IMR-90 (cell line): Measurements from ENCODE around the gene CUL4A. TPM values are rescaled to one million over a fixed set of nuclear protein-coding genes. Genes with fewer than 3 reads are reported as not detected.

ENCODE experiments used
- ATAC-seq: fragments of 200-7000 bp; cut with Tn5 transposase; 2 replicates; pipeline ENCODE4 v1.9.1; 2020; ENCODE audit warnings: low read depth, mild to moderate bottlenecking, moderate library complexity
- BruUV-seq: library from RNA; stranded (reverse); fragments of 400-500 nt; replicated peaks from 2 replicates; lab custom pipeline; 2021; lab: Mats Ljungman, UMichigan
- CTCF ChIA-PET: fragments of 300-600 bp; formaldehyde crosslinking; extraction: SDS; loops from one replicate; lab custom pipeline; 2021; ENCODE audit warnings: antibody characterized with exemption; lab: Yijun Ruan, JAX
- POLR2A ChIA-PET: fragments of 300-600 bp; sonication (Branson Sonifier 250); formaldehyde crosslinking; loops from one replicate; lab custom pipeline; 2022; ENCODE audit warnings: antibody characterized with exemption; ENCODE audit not compliant: unreplicated experiment; lab: Charles Lee
- DNase-seq: peaks from one replicate; pipeline ENCODE4 v3.0.0; 2013
- H2AFZ ChIP-seq: replicated peaks from 2 replicates; pipeline ENCODE3; 2013; ENCODE audit warnings: low read length, mild to moderate bottlenecking; ENCODE audit not compliant: poor library complexity
- H2AK5ac ChIP-seq: 2 replicates; pipeline ENCODE4 v1.6.1; 2013; ENCODE audit warnings: low read depth, low read length, inconsistent platforms
- H2AK9ac ChIP-seq: replicated peaks from 2 replicates; pipeline ENCODE3; 2013; ENCODE audit warnings: mild to moderate bottlenecking, low read depth, low read length, moderate library complexity; ENCODE audit not compliant: poor library complexity
- H2BK120ac ChIP-seq: 2 replicates; pipeline ENCODE4 v1.6.1; 2013; ENCODE audit warnings: low read depth, low read length, inconsistent platforms
- H2BK15ac ChIP-seq: 3 replicates; pipeline ENCODE4 v1.6.1; 2013; ENCODE audit warnings: low read depth, low read length, inconsistent platforms
- H2BK20ac ChIP-seq: 2 replicates; pipeline ENCODE4 v1.6.1; 2013; ENCODE audit warnings: low read depth, mild to moderate bottlenecking, inconsistent platforms, low read length, moderate library complexity
- H2BK5ac ChIP-seq: 2 replicates; pipeline ENCODE4 v1.6.1; 2013; ENCODE audit warnings: mild to moderate bottlenecking, low read depth, low read length, inconsistent platforms; ENCODE audit not compliant: poor library complexity, severe bottlenecking
- H3K14ac ChIP-seq: replicated peaks from 2 replicates; pipeline ENCODE4 v1.6.1; 2013; ENCODE audit warnings: low read depth, low read length, inconsistent platforms
- H3K18ac ChIP-seq: 2 replicates; pipeline ENCODE4 v1.6.1; 2013; ENCODE audit warnings: low read depth, low read length, control low read depth
- H3K23ac ChIP-seq: 2 replicates; pipeline ENCODE4 v1.6.1; 2013; ENCODE audit warnings: low read depth, low read length, inconsistent platforms
- H3K27ac ChIP-seq: 2 replicates; pipeline ENCODE4 v1.5.1; 2013; ENCODE audit warnings: mild to moderate bottlenecking, control low read depth, low read length; ENCODE audit not compliant: insufficient read depth
- H3K27me3 ChIP-seq: 2 replicates; pipeline ENCODE4 v1.6.1; 2013; ENCODE audit warnings: low read length; ENCODE audit not compliant: control insufficient read depth, insufficient read depth
- H3K36me3 ChIP-seq: 2 replicates; pipeline ENCODE4 v1.6.1; 2013; ENCODE audit warnings: low read length, mixed read lengths; ENCODE audit not compliant: control insufficient read depth, insufficient read depth
- H3K4ac ChIP-seq: 2 replicates; pipeline ENCODE4 v1.6.1; 2013; ENCODE audit warnings: low read depth, low read length, inconsistent platforms
- H3K4me1 ChIP-seq: 2 replicates; pipeline ENCODE4 v1.6.1; 2013; ENCODE audit warnings: low read length, mixed read lengths; ENCODE audit not compliant: control insufficient read depth, insufficient read depth
- H3K4me2 ChIP-seq: 2 replicates; pipeline ENCODE4 v1.6.1; 2013; ENCODE audit warnings: low read depth, mild to moderate bottlenecking, control low read depth, low read length, moderate library complexity
- H3K4me3 ChIP-seq: 2 replicates; pipeline ENCODE4 v1.5.1; 2013; ENCODE audit warnings: low read depth, mild to moderate bottlenecking, control low read depth, low read length, moderate library complexity; ENCODE audit not compliant: insufficient read depth
- H3K56ac ChIP-seq: 2 replicates; pipeline ENCODE4 v1.6.1; 2013; ENCODE audit warnings: low read length, inconsistent platforms; ENCODE audit not compliant: insufficient read depth; ENCODE audit errors: extremely low read depth
- H3K79me1 ChIP-seq, 2 experiments: 2 replicates each; pipeline ENCODE4 v1.6.1; 2013; ENCODE audit warnings: low read length in 2 of 2, inconsistent platforms in 1 of 2, low read depth in 1 of 2
- H3K9ac ChIP-seq: 2 replicates; pipeline ENCODE4 v1.6.1; 2013; ENCODE audit warnings: low read depth, low read length, control low read depth
- H3K9me1 ChIP-seq: 2 replicates; pipeline ENCODE4 v1.6.1; 2013; ENCODE audit warnings: low read length, inconsistent platforms; ENCODE audit not compliant: insufficient read depth
- H3K9me3 ChIP-seq: 2 replicates; pipeline ENCODE4 v1.6.1; 2013; ENCODE audit warnings: low read length; ENCODE audit not compliant: control insufficient read depth, insufficient read depth
- H4K20me1 ChIP-seq: 2 replicates; pipeline ENCODE4 v1.6.1; 2013; ENCODE audit warnings: low read length, inconsistent platforms; ENCODE audit not compliant: insufficient read depth
- H4K5ac ChIP-seq: 2 replicates; pipeline ENCODE4 v1.6.1; 2013; ENCODE audit warnings: mild to moderate bottlenecking, low read depth, low read length, control low read depth
- H4K8ac ChIP-seq, 2 experiments: 2 replicates each; pipeline ENCODE4 v1.6.1; 2013; ENCODE audit warnings: low read depth in 2 of 2, low read length in 2 of 2, control low read depth in 1 of 2, inconsistent platforms in 1 of 2
- H4K91ac ChIP-seq: 2 replicates; pipeline ENCODE4 v1.6.1; 2013; ENCODE audit warnings: low read depth, low read length, inconsistent platforms; ENCODE audit not compliant: insufficient read depth
- BHLHE40 ChIP-seq: fragments of 150-350 bp; IDR thresholded peaks from 2 replicates; pipeline ENCODE4 v1.6.1; 2016; ENCODE audit warnings: mild to moderate bottlenecking, low read depth, low read length
- CEBPB ChIP-seq: IDR thresholded peaks from 2 replicates; pipeline ENCODE4 v1.6.1; 2012; ENCODE audit warnings: low read depth, low read length, improper control_type of control experiment
- CHD1 ChIP-seq: IDR thresholded peaks from 2 replicates; pipeline ENCODE4 v1.6.1; 2012; ENCODE audit warnings: low read depth, low read length, improper control_type of control experiment
- ELK1 ChIP-seq: fragments of 150-350 bp; IDR thresholded peaks from 2 replicates; pipeline ENCODE4 v1.6.1; 2016; ENCODE audit warnings: low read depth, mild to moderate bottlenecking, low read length, moderate library complexity, borderline replicate concordance
- FOS ChIP-seq: fragments of 150-350 bp; IDR thresholded peaks from 2 replicates; pipeline ENCODE4 v1.6.1; 2016; ENCODE audit warnings: low read depth, low read length
- MAFK ChIP-seq: IDR thresholded peaks from 2 replicates; pipeline ENCODE4 v1.6.1; 2012; ENCODE audit warnings: low read depth, low read length, improper control_type of control experiment
- MAZ ChIP-seq: IDR thresholded peaks from 2 replicates; pipeline ENCODE4 v1.6.1; 2012; ENCODE audit warnings: low read depth, mild to moderate bottlenecking, low read length, improper control_type of control experiment, moderate library complexity, borderline replicate concordance
- MXI1 ChIP-seq: IDR thresholded peaks from 2 replicates; pipeline ENCODE4 v1.6.1; 2012; ENCODE audit warnings: low read depth, mild to moderate bottlenecking, low read length, moderate library complexity, borderline replicate concordance
- NFE2L2 ChIP-seq: fragments of 150-350 bp; IDR thresholded peaks from 2 replicates; pipeline ENCODE4 v1.6.1; 2016; ENCODE audit warnings: low read depth, mild to moderate bottlenecking, low read length
- POLR2A ChIP-seq: IDR thresholded peaks from 2 replicates; pipeline ENCODE4 v1.6.1; 2012; ENCODE audit warnings: mild to moderate bottlenecking, low read depth, low read length
- RAD21 ChIP-seq: IDR thresholded peaks from 2 replicates; pipeline ENCODE4 v1.6.1; 2012; ENCODE audit warnings: low read length, improper control_type of control experiment
- RCOR1 ChIP-seq: IDR thresholded peaks from 2 replicates; pipeline ENCODE4 v1.6.1; 2012; ENCODE audit warnings: mild to moderate bottlenecking, low read length, improper control_type of control experiment; ENCODE audit not compliant: insufficient replicate concordance
- RFX5 ChIP-seq: IDR thresholded peaks from 2 replicates; pipeline ENCODE4 v1.8.0; 2012; ENCODE audit warnings: low read depth, mild to moderate bottlenecking, low read length, moderate library complexity
- SMC3 ChIP-seq: fragments of 150-350 bp; IDR thresholded peaks from 2 replicates; pipeline ENCODE4 v1.6.1; 2016; ENCODE audit warnings: low read depth, mild to moderate bottlenecking, antibody characterized with exemption, low read length, moderate library complexity
- USF2 ChIP-seq: fragments of 150-350 bp; IDR thresholded peaks from 2 replicates; pipeline ENCODE4 v1.6.1; 2017; ENCODE audit warnings: mild to moderate bottlenecking, antibody characterized with exemption, low read length, low read depth
- WGBS, 2 experiments: methylation state at CpG; one replicate each; pipeline versions ENCODE4 v1.1.5 to v1.1.7; 2013; ENCODE audit warnings: missing lambda C conversion rate in 2 of 2; ENCODE audit not compliant: insufficient read length in 1 of 2; ENCODE audit errors: extremely low coverage in 2 of 2; 5-methylcytosine and 5-hydroxymethylcytosine counted together
- dilution Hi-C: fragments of 300-500 bp; cut with HindIII; formaldehyde crosslinking; loops from one replicate; pipeline ENCODE4 v1.14.3; 2018; ENCODE audit warnings: low sequenced_read_pairs; ENCODE audit not compliant: unreplicated experiment
- in situ Hi-C: fragments of 300-500 bp; cut with MboI; formaldehyde crosslinking; loops from 3 replicates; pipeline ENCODE4 v1.14.3; 2019; ENCODE audit warnings: low sequenced_read_pairs, inconsistent platforms, mixed read lengths
- intact Hi-C: fragments of 100-400 bp; cut with micrococcal nuclease; formaldehyde crosslinking; loops from 2 replicates; pipeline ENCODE4 v1.10.0; 2022
- polyA plus RNA-seq, 3 experiments: library from polyadenylated mRNA; depleted of rRNA; stranded (reverse); fragments of >200 nt; gene quantifications; 2 replicates each; pipeline ENCODE4 v1.2.3, GENCODE V29; 2012; ENCODE audit warnings: low replicate concordance in 1 of 3
- total RNA-seq: library from RNA; depleted of rRNA; stranded (reverse); fragments of >200 nt; gene quantifications from 2 replicates; pipeline ENCODE4 v1.2.3, GENCODE V29; 2012
- TF ChIP-seq, protein P1 (sequence below): conservative IDR thresholded peaks from 2 replicates; pipeline ENCODE4 v1.5.1; 2012; ENCODE audit warnings: mild to moderate bottlenecking, low read depth, low read length, improper control_type of control experiment

The CUL4A gene
- total and polyA plus RNA-seq, 2 of the 4 experiments (the other 2 are of a cell fraction): 86.0 to 146 TPM

DNA sequence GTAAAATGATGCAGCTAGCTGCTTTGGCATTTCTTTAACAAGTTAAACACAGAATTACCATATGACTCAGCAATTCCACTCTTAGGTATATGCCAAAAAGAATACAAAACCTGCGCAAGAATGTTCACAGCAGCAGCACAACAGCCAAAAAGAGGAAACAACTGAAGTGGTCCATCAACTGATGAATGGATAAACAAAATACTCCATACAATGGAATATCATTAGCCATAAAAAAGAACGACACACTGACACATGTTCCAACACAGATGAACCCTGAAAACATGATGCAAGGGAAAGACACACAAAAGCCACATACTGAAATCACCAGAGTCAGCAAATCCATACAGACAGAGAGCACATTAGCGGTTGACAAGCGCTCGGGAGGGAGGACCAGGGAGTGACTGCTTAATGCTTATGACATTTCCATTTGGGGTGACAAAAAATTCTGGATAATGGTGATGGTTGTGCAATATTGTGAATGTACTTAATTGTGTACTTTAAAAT lies 3.9 kb upstream of the CUL4A start:
- Histone ChIP-seq H2BK5ac (peak overlapping the region; percentile 83), H2AK9ac (no peak overlapping the region), H2BK15ac (peak overlapping the region; percentile 63; the same call in 2 of the 3 replicates), H4K91ac (peak overlapping the region; percentile 81), H2BK20ac (peak overlapping the region; percentile 27; the same call in 1 of the 2 replicates), H3K9me3 (no peaks in the 10 kb centered on the region), H3K79me1 (peaks cover 23 to 71% of the 10 kb centered on the region in 2 experiments; a peak in 3 of 4 replicates), H2AK5ac (peak overlapping the region; percentile 77), H3K9ac (no peak overlapping the region), H3K23ac (peak overlapping the region; percentile 77), H3K27ac (peak overlapping the region; percentile 75; the same call in 1 of the 2 replicates), H3K56ac (no peak overlapping the region), H3K27me3 (no peaks in the 10 kb centered on the region), H3K4ac (peak overlapping the region; percentile 86), H4K20me1 (peaks cover 38% of the 10 kb centered on the region), H3K14ac (peak overlapping the region; percentile 75), H4K8ac (peak overlapping the region in 1 of 2 experiments; percentile 75; a peak in 2 of 4 replicates), H3K4me1 (peaks cover 27% of the 10 kb centered on the region), H3K4me3 (no peak overlapping the region), H3K18ac (peak overlapping the region; percentile 17; the same call in 1 of the 2 replicates), H3K9me1 (peaks cover 29% of the 10 kb centered on the region), H2BK120ac (peak overlapping the region; percentile 85), H3K36me3 (peaks cover 9% of the 10 kb centered on the region), H2AFZ (no peak overlapping the region), H3K4me2 (peak overlapping the region; percentile 57), H4K5ac (peak overlapping the region; percentile 8; the same call in 1 of the 2 replicates)
- no CpG with 5 or more reads among the region's 5 CpGs for WGBS, 2 experiments
- ChIA-PET POLR2A (no interaction called here), CTCF (no interaction called here)
- ATAC-seq (no peak), DNase-seq (peak; percentile 65)
- dilution Hi-C loops (no loop called here), intact Hi-C loops (no loop called here), in situ Hi-C loops (no loop called here)
- TF ChIP-seq MAFK: peak; percentile 82
- TF ChIP-seq MAZ: no peak
- no peak for TF ChIP-seq CHD1
- TF ChIP-seq, protein P1, sequence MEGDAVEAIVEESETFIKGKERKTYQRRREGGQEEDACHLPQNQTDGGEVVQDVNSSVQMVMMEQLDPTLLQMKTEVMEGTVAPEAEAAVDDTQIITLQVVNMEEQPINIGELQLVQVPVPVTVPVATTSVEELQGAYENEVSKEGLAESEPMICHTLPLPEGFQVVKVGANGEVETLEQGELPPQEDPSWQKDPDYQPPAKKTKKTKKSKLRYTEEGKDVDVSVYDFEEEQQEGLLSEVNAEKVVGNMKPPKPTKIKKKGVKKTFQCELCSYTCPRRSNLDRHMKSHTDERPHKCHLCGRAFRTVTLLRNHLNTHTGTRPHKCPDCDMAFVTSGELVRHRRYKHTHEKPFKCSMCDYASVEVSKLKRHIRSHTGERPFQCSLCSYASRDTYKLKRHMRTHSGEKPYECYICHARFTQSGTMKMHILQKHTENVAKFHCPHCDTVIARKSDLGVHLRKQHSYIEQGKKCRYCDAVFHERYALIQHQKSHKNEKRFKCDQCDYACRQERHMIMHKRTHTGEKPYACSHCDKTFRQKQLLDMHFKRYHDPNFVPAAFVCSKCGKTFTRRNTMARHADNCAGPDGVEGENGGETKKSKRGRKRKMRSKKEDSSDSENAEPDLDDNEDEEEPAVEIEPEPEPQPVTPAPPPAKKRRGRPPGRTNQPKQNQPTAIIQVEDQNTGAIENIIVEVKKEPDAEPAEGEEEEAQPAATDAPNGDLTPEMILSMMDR: no peak
- peak; percentile 95 for TF ChIP-seq NFE2L2
- no peak for TF ChIP-seq ELK1
- no peak for TF ChIP-seq RCOR1
- peak; percentile 73 for TF ChIP-seq CEBPB
- no peak for TF ChIP-seq RAD21
- TF ChIP-seq MXI1: no peak
- TF ChIP-seq USF2: no peak
- TF ChIP-seq SMC3: no peak
- no peak for TF ChIP-seq RFX5
- TF ChIP-seq FOS: no peak
- TF ChIP-seq POLR2A: no peak
- TF ChIP-seq BHLHE40: no peak
- BruUV-seq: no TSS peak
